IgD-negative memory B cell (primary cell): ENCODE results near the gene AADACL4. TPM values are rescaled to one million over a fixed set of nuclear protein-coding genes. Genes with fewer than 3 reads are reported as not detected.

Source experiments
- H3K27ac Mint-ChIP-seq, 3 donors: one replicate each; pipeline ENCODE4 v1.8.0; 2020 to 2022; ENCODE audit warnings: mild to moderate bottlenecking in 3 of 3, mixed read lengths in 3 of 3, moderate library complexity in 1 of 3
- H3K27me3 Mint-ChIP-seq: one replicate; pipeline ENCODE4 v1.8.0; 2021; ENCODE audit warnings: mixed read lengths
- H3K36me3 Mint-ChIP-seq: one replicate; pipeline ENCODE4 v1.8.0; 2020; ENCODE audit warnings: mild to moderate bottlenecking, mixed read lengths
- H3K4me1 Mint-ChIP-seq, 3 donors: one replicate each; pipeline ENCODE4 v1.8.0; 2020 to 2022; ENCODE audit warnings: mixed read lengths in 3 of 3, mild to moderate bottlenecking in 1 of 3
- H3K4me3 Mint-ChIP-seq, 4 donors: one replicate each; pipeline ENCODE4 v1.8.0; 2020 to 2022; ENCODE audit warnings: mild to moderate bottlenecking in 4 of 4, mixed read lengths in 4 of 4, moderate library complexity in 3 of 4
- H3K9me3 Mint-ChIP-seq, 3 donors: one replicate each; pipeline ENCODE4 v1.8.0; 2020 to 2021; ENCODE audit warnings: mixed read lengths in 3 of 3, mild to moderate bottlenecking in 1 of 3
- polyA plus RNA-seq: library from polyadenylated mRNA; unstranded; fragments of 300-500 nt; fragmentation: Illumina TruSeq; gene quantifications from one replicate; pipeline ENCODE4 v1.2.3, GENCODE V29; 2021

AADACL4 gene
- polyA plus RNA-seq, 1 donor from 2014 or later = not detected

- H3K4me1 Mint-ChIP-seq = peaks cover 15 to 23% (median 20%) of the 10 kb centered on the region in 3 donors
- H3K27me3 Mint-ChIP-seq = peaks cover 32% of the 10 kb centered on the region
- no peaks in the 10 kb centered on the region for H3K9me3 Mint-ChIP-seq
These were observed 25.8 kb upstream of the AADACL4 start, which contains the start of gene DHRS3 for GRCh38 chr1:12617901-12618660. TSS of gene DHRS3 (minus strand) at chr1:12618210. CDS start at chr1:12617348, 862 bp downstream.

GRCh38 chr1:12618661-12618964, 25.3 kb upstream of the AADACL4 start:
- peak overlapping the region; percentile 87 to 95 (median 92) for H3K4me3 Mint-ChIP-seq
- no peaks in the 10 kb centered on the region for H3K9me3 Mint-ChIP-seq
- H3K36me3 Mint-ChIP-seq = no peaks in the 10 kb centered on the region
- peaks cover 32% of the 10 kb centered on the region for H3K27me3 Mint-ChIP-seq
- H3K4me1 Mint-ChIP-seq = peaks cover 15 to 23% (median 20%) of the 10 kb centered on the region in 3 donors
- H3K27ac Mint-ChIP-seq = no peak overlapping the region

More at GRCh38 chr1:12617901-12618660, 25.8 kb upstream of the AADACL4 start, which contains the start of gene DHRS3:
- Mint-ChIP-seq H3K27ac (peak within 1 kb of the TSS in 2 of 3 donors; percentile 16 to 39), H3K36me3 (no peaks in the 10 kb centered on the region), H3K4me3 (peak within 1 kb of the TSS; percentile 87 to 95 (median 92))

- peaks cover 15 to 23% (median 20%) of the 10 kb centered on the region in 3 donors for H3K4me1 Mint-ChIP-seq
These were observed 24.7 kb upstream of the AADACL4 start for GRCh38 chr1:12618965-12619791.

GRCh38 chr1:12619792-12620487, 23.9 kb upstream of the AADACL4 start:
- H3K9me3 Mint-ChIP-seq = no peaks in the 10 kb centered on the region
- no peaks in the 10 kb centered on the region for H3K36me3 Mint-ChIP-seq
- peaks cover 29% of the 10 kb centered on the region for H3K27me3 Mint-ChIP-seq
- peak overlapping the region; percentile 87 to 95 (median 92) for H3K4me3 Mint-ChIP-seq
- peaks cover 15 to 23% (median 20%) of the 10 kb centered on the region in 3 donors for H3K4me1 Mint-ChIP-seq
- no peak overlapping the region for H3K27ac Mint-ChIP-seq

More at GRCh38 chr1:12618965-12619791, 24.7 kb upstream of the AADACL4 start:
- Mint-ChIP-seq H3K9me3 (no peaks in the 10 kb centered on the region), H3K4me3 (peak overlapping the region; percentile 87 to 95 (median 92)), H3K27ac (peak overlapping the region in 1 of 3 donors; percentile 18), H3K27me3 (peaks cover 29% of the 10 kb centered on the region), H3K36me3 (no peaks in the 10 kb centered on the region)

- Mint-ChIP-seq H3K27me3 (peaks cover 27% of the 10 kb centered on the region), H3K4me1 (peaks cover 15 to 21% (median 20%) of the 10 kb centered on the region in 3 donors), H3K9me3 (no peaks in the 10 kb centered on the region), H3K27ac (no peak overlapping the region), H3K36me3 (no peaks in the 10 kb centered on the region), H3K4me3 (no peak overlapping the region)
These were observed 23.4 kb upstream of the AADACL4 start for GRCh38 chr1:12620488-12620865.

GRCh38 chr1:12620931-12621330, 23.0 kb upstream of the AADACL4 start:
- no peak overlapping the region for H3K27ac Mint-ChIP-seq
- H3K4me3 Mint-ChIP-seq = no peak overlapping the region
- H3K36me3 Mint-ChIP-seq = no peaks in the 10 kb centered on the region
- peaks cover 23% of the 10 kb centered on the region for H3K27me3 Mint-ChIP-seq
- H3K4me1 Mint-ChIP-seq = peaks cover 15 to 17% (median 17%) of the 10 kb centered on the region in 3 donors
- H3K9me3 Mint-ChIP-seq = no peaks in the 10 kb centered on the region

- Mint-ChIP-seq H3K27ac (no peak overlapping the region), H3K4me3 (peak overlapping the region in 2 of 4 donors; percentile 20 to 22), H3K27me3 (peaks cover 23% of the 10 kb centered on the region), H3K36me3 (no peaks in the 10 kb centered on the region), H3K9me3 (no peaks in the 10 kb centered on the region), H3K4me1 (peaks cover 15 to 17% (median 17%) of the 10 kb centered on the region in 3 donors)
These were observed 22.2 kb upstream of the AADACL4 start for GRCh38 chr1:12621346-12622335.

DNA sequence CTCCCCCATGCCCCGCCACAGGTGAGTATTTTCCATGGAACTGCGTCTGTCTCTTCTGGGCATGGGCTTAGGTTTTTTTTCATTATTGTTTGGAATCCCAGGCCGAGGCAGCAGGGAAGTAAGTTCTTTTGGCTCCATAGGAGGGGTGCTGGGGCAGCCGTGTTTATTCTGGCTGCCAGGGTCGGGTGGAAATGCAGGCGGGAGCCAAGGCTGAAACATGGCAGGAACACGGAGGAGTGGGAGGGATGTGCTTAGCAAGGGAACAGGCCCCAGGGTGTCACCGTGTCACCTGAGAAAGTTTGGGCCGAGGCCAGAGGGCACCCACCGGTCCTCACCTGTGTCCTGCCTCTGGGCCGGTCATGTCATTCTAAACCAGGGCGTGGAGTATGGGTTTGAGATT, 21.4 kb upstream of the AADACL4 start:
- H3K4me1 Mint-ChIP-seq = peaks cover 13 to 17% (median 13%) of the 10 kb centered on the region in 3 donors
- peaks cover 22% of the 10 kb centered on the region for H3K27me3 Mint-ChIP-seq
- H3K4me3 Mint-ChIP-seq = peak overlapping the region in 1 of 4 donors; percentile 11
- no peak overlapping the region for H3K27ac Mint-ChIP-seq
- no peaks in the 10 kb centered on the region for H3K9me3 Mint-ChIP-seq
- no peaks in the 10 kb centered on the region for H3K36me3 Mint-ChIP-seq

GRCh38 chr1:12625276-12625675, 18.6 kb upstream of the AADACL4 start:
- Mint-ChIP-seq H3K27me3 (peaks cover 8% of the 10 kb centered on the region), H3K4me1 (no peaks in the 10 kb centered on the region), H3K4me3 (no peak overlapping the region), H3K9me3 (no peaks in the 10 kb centered on the region), H3K27ac (no peak overlapping the region), H3K36me3 (no peaks in the 10 kb centered on the region)

GRCh38 chr1:12626888-12627287, 17.0 kb upstream of the AADACL4 start:
- H3K4me1 Mint-ChIP-seq = no peaks in the 10 kb centered on the region

DNA sequence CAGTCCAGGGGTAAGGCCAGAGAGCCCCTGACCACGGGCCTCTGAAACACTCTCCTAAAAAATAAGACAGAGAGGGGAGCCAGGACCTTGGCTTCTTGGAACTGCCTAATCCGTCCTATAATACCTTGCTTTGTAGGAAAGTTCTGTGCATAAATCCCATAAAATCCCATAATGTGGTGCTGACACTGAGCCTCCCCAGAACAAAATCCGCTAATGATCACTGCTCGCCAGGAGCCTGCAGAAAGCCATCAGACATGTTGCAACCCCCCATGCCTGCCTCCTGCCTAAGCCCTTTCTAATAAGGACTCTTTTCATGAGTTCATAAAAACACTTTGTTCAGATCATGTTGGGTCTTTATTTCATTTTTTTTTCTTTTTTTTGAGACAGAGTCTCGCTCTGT, 16.6 kb upstream of the AADACL4 start:
- Mint-ChIP-seq H3K9me3 (no peaks in the 10 kb centered on the region), H3K27ac (no peak overlapping the region), H3K4me1 (no peaks in the 10 kb centered on the region), H3K36me3 (no peaks in the 10 kb centered on the region), H3K4me3 (no peak overlapping the region), H3K27me3 (peaks cover 10% of the 10 kb centered on the region)

More at GRCh38 chr1:12626888-12627287, 17.0 kb upstream of the AADACL4 start:
- Mint-ChIP-seq H3K4me3 (no peak overlapping the region), H3K27me3 (peaks cover 11% of the 10 kb centered on the region), H3K36me3 (no peaks in the 10 kb centered on the region), H3K27ac (no peak overlapping the region), H3K9me3 (no peaks in the 10 kb centered on the region)

- peaks cover 13% of the 10 kb centered on the region for H3K27me3 Mint-ChIP-seq
- H3K36me3 Mint-ChIP-seq = no peaks in the 10 kb centered on the region
- no peak overlapping the region for H3K27ac Mint-ChIP-seq
- no peak overlapping the region for H3K4me3 Mint-ChIP-seq
- no peaks in the 10 kb centered on the region for H3K4me1 Mint-ChIP-seq
- no peaks in the 10 kb centered on the region for H3K9me3 Mint-ChIP-seq
These were observed 14.4 kb upstream of the AADACL4 start for GRCh38 chr1:12629511-12629956.

DNA sequence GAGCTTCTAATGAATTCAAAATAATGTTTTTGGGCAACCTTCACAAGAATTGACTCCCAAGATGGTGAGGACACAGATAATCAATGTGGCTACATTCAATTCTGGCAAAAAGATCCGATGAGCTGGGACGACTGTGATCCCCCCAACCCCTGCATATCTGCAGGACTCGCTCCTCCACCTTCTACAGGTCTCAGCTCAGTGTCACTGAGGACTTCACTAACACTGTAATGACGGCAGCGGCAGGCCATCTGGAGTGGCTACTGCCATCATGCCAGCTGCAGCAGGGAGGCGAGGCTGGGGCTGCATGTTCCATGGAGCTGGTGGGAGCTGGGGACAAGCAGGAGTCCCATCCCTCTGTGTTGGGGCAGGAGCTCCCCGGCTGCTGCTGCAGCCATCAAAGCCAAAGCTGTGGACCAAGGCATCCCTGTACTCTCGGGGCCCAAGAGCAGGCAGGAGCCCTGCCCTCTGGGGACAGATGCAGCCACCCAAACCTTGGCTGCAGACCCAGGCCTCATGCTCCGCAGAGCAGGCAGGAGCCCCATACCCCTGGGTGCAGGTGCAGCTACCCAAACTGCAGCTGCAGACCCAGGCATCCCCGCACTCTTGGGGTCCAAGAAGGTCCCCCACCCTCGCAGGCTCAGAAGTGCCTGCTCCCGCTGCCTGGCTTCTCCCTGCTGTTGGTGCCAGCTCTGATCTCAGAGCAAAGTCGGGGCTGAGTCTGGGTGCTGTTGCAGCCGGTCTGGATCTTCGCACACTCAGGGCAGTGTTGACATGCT, 13.7 kb upstream of the AADACL4 start:
- no peaks in the 10 kb centered on the region for H3K9me3 Mint-ChIP-seq
- H3K36me3 Mint-ChIP-seq = no peaks in the 10 kb centered on the region
- H3K27me3 Mint-ChIP-seq = peaks cover 13% of the 10 kb centered on the region
- no peak overlapping the region for H3K27ac Mint-ChIP-seq
- H3K4me3 Mint-ChIP-seq = no peak overlapping the region
- no peaks in the 10 kb centered on the region for H3K4me1 Mint-ChIP-seq
